Heart left ventricle (tissue), 13 donors: ENCODE results near the gene LGALS3BP.

ENCODE experiments used
- CTCF ChIP-seq, 12 donors: fragments of 200-600 bp; sonication (generic) in 4 of 12; IDR thresholded peaks; one replicate each; pipeline versions ENCODE4 v1.5.0 to v1.8.0; 2018 to 2022; ENCODE audit warnings: antibody characterized with exemption in 12 of 12, mild to moderate bottlenecking in 5 of 12
- POLR2A ChIP-seq, 2 donors: fragments of 450-650 bp; IDR thresholded peaks; one replicate each; pipeline ENCODE4 v1.6.1; 2017; ENCODE audit warnings: antibody characterized with exemption in 2 of 2, mild to moderate bottlenecking in 2 of 2, moderate library complexity in 2 of 2
- donor health status: ischemic (EF 13 %, LVEDD 7.1; RV severe dilation, severe dysfunction).
- donor health status: DM: no; HTN: yes; CAD: no.
- donor health status: DM: no; HTN: no; CAD: no.
- donor health status: ischemic (EF 25% LVEDD 6.9; RV normal size, moderate dysfunction).
- donor health status: ischemic (EF 25% LVEDD 5.7; RV mildly dilated, moderate dysfunction).
- donor health status: ischemic (EF 35%, LVEDD 5.7; RV mildly dilated, moderate dysfunction).
- donor health status: nonischemic (EF 11% LVEDD 7.7; RV severe dilation, severe dysfunction).
- donor health status: DM: yes; HTN: yes; CAD: no.
- donor health status: PGD.
- donor health status: ischemic (EF 29% LVEDD 5.4; RV normal size, mild dysfunction).
- donor health status: nonischemic (EF 23%, LVEDD 6.1; RV moderate dilation, normal function).

GRCh38 chr17:79027925-79028491 is 48.3 kb upstream of the LGALS3BP start:
- TF ChIP-seq CTCF (IDR thresholded peaks at IDR 0.05) (no peak), POLR2A (IDR thresholded peaks at IDR 0.05) (no peak)
